Prostate gland (tissue), 2 donors: ENCODE results near the gene LUC7L. TPM values are rescaled to one million over a fixed set of nuclear protein-coding genes. Genes with fewer than 3 reads are reported as not detected.

Source experiments
- DNase-seq: peaks from one replicate; pipeline ENCODE4 v3.0.0-alpha.2; 2019; ENCODE audit warnings: low spot score
- H3K27ac ChIP-seq, 2 donors: fragments of 200-600 bp; sonication (generic); 2 replicates each; pipeline ENCODE4 v1.5.1; 2017 to 2019
- H3K27me3 ChIP-seq: fragments of 200-600 bp; sonication (generic); replicated peaks from 2 replicates; pipeline ENCODE4 v1.5.1; 2019; ENCODE audit not compliant: insufficient read depth
- H3K36me3 ChIP-seq, 2 donors: fragments of 200-600 bp; sonication (generic); 1 replicate in 1 of 2; 2 replicates in 1 of 2; pipeline versions ENCODE4 v1.5.1 to v1.8.1; 2017 to 2019
- H3K4me1 ChIP-seq: fragments of 200-600 bp; sonication (generic); replicated peaks from 2 replicates; pipeline ENCODE4 v1.5.1; 2019
- H3K4me3 ChIP-seq, 2 donors: fragments of 200-600 bp; sonication (generic); 2 replicates each; pipeline ENCODE4 v1.5.1; 2017 to 2019
- H3K9me3 ChIP-seq: fragments of 200-600 bp; sonication (generic); 2 replicates; pipeline ENCODE4 v1.5.1; 2017
- CTCF ChIP-seq, 4 experiments: fragments of 200-600 bp in 2 of 4; fragments of 450-650 bp in 2 of 4; sonication (generic) in 2 of 4; IDR thresholded peaks; 1 replicate in 3 of 4; 2 replicates in 1 of 4; pipeline ENCODE4 v1.5.1; 2016 to 2019; ENCODE audit warnings: antibody characterized with exemption in 4 of 4, mild to moderate bottlenecking in 2 of 4, moderate library complexity in 2 of 4
- POLR2A ChIP-seq: fragments of 450-650 bp; IDR thresholded peaks from one replicate; pipeline ENCODE4 v1.6.1; 2016; ENCODE audit warnings: antibody characterized with exemption, mild to moderate bottlenecking
- POLR2AphosphoS5 ChIP-seq: sonication (generic); formaldehyde crosslinking; IDR thresholded peaks from one replicate; pipeline ENCODE4 v1.6.1; 2017; ENCODE audit warnings: antibody characterized with exemption
- WGBS: methylation state at CpG from one replicate; pipeline ENCODE4 v1.1.5; 2018; 5-methylcytosine and 5-hydroxymethylcytosine counted together
- intact Hi-C: fragments of 100-400 bp; cut with DNase I; formaldehyde crosslinking; loops from one replicate; pipeline ENCODE4 v1.14.2; 2022
- total RNA-seq, 2 donors: library from RNA; depleted of rRNA; stranded (reverse); fragments of >200 nt; gene quantifications; one replicate each; pipeline ENCODE4 v1.1.0, GENCODE V29; 2016

LUC7L gene
- total RNA-seq, 2 donors from 2014 or later = 55.1 to 108 TPM

GRCh38 chr16:146646-147045 is 82.6 kb downstream of the LUC7L start:
- WGBS = 88% methylated on average over 2 of the region's 2 CpGs
- no peak for TF ChIP-seq POLR2A
- TF ChIP-seq POLR2AphosphoS5 = no peak
- TF ChIP-seq CTCF (IDR thresholded peaks at IDR 0.05) = no peak
- no peaks in the 10 kb centered on the region for H3K27me3 ChIP-seq

GRCh38 chr16:144797-145252 is 84.4 kb downstream of the LUC7L start:
- no peak for TF ChIP-seq CTCF (IDR thresholded peaks at IDR 0.05)
- TF ChIP-seq POLR2A = no peak
- TF ChIP-seq POLR2AphosphoS5 = no peak
- WGBS = 72% methylated on average over 14 of the region's 14 CpGs
- Histone ChIP-seq H3K27ac (no peak overlapping the region), H3K36me3 (no peaks in the 10 kb centered on the region), H3K9me3 (no peaks in the 10 kb centered on the region), H3K27me3 (no peaks in the 10 kb centered on the region), H3K4me1 (no peaks in the 10 kb centered on the region), H3K4me3 (no peak overlapping the region)
- intact Hi-C loops = no loop called here
- no peak for DNase-seq

More at GRCh38 chr16:146646-147045, 82.6 kb downstream of the LUC7L start:
- no peaks in the 10 kb centered on the region for H3K36me3 ChIP-seq
- no peak overlapping the region for H3K4me3 ChIP-seq
- H3K9me3 ChIP-seq = no peaks in the 10 kb centered on the region
- DNase-seq = no peak
- H3K27ac ChIP-seq = no peak overlapping the region
- intact Hi-C loops = no loop called here
- no peaks in the 10 kb centered on the region for H3K4me1 ChIP-seq

- Histone ChIP-seq H3K4me3 (no peak overlapping the region), H3K36me3 (no peaks in the 10 kb centered on the region), H3K27me3 (no peaks in the 10 kb centered on the region), H3K9me3 (no peaks in the 10 kb centered on the region), H3K27ac (no peak overlapping the region), H3K4me1 (no peaks in the 10 kb centered on the region)
- TF ChIP-seq POLR2A = no peak
- TF ChIP-seq CTCF (IDR thresholded peaks at IDR 0.05) = no peak
- no peak for TF ChIP-seq POLR2AphosphoS5
- 59% methylated on average over 6 of the region's 6 CpGs for whole genome bisulfite sequencing
- intact Hi-C loops = no loop called here
- no peak for DNase-seq
Observed at GRCh38 chr16:143456-143855, 85.8 kb downstream of the LUC7L start.

- TF ChIP-seq CTCF (IDR thresholded peaks at IDR 0.05) (no peak), POLR2A (no peak), POLR2AphosphoS5 (no peak)
- no peaks in the 10 kb centered on the region for H3K9me3 ChIP-seq
- intact Hi-C loops = no loop called here
- H3K27ac ChIP-seq = no peak overlapping the region
- H3K4me3 ChIP-seq = no peak overlapping the region
- H3K36me3 ChIP-seq = no peaks in the 10 kb centered on the region
- no peak for DNase-seq
- H3K27me3 ChIP-seq = no peaks in the 10 kb centered on the region
- no peaks in the 10 kb centered on the region for H3K4me1 ChIP-seq
- 75% methylated on average over 5 of the region's 6 CpGs for WGBS
Observed at GRCh38 chr16:143047-143446, 86.2 kb downstream of the LUC7L start.

- H3K36me3 ChIP-seq = no peaks in the 10 kb centered on the region
- TF ChIP-seq CTCF (IDR thresholded peaks at IDR 0.05) (no peak), POLR2AphosphoS5 (no peak), POLR2A (no peak)
- no peaks in the 10 kb centered on the region for H3K27me3 ChIP-seq
- DNase-seq = no peak
- intact Hi-C loops = no loop called here
- no peak overlapping the region for H3K4me3 ChIP-seq
- 82% methylated on average over 12 of the region's 12 CpGs for WGBS
- H3K9me3 ChIP-seq = no peaks in the 10 kb centered on the region
- no peaks in the 10 kb centered on the region for H3K4me1 ChIP-seq
- H3K27ac ChIP-seq = no peak overlapping the region
Observed at GRCh38 chr16:142405-142967, 86.8 kb downstream of the LUC7L start.
